NCI-H1930 (cell line): ENCODE measurements around the gene XKR7.

Experiments used
- DNase-seq, 2 experiments: peaks; one replicate each; lab custom pipeline; 2025; lab: John Stamatoyannopoulos, UW

The XKR7 gene

DNA sequence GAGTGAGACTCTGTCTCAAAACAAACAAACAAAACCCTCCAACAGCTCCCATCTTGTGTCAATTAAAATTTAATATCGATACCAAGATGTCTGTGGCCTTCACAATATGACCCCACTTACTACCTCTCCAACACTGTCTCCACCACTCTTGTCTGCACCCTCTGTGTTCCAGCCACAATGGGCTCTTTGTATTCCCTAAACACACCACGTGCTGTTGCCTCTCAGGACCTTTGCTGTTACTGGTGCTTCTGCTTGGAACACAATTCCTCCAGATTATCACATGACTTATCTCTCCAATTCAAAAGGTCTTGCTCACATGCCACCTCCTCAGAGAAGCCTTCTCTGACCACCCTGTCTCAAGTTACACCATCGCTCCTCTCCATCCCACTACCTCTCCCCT, 78.0 kb downstream of the XKR7 start:
- no peak for DNase-seq

- DNase-seq = no peak
These were observed 82.4 kb downstream of the XKR7 start for GRCh38 chr20:32050324-32050841.

DNA sequence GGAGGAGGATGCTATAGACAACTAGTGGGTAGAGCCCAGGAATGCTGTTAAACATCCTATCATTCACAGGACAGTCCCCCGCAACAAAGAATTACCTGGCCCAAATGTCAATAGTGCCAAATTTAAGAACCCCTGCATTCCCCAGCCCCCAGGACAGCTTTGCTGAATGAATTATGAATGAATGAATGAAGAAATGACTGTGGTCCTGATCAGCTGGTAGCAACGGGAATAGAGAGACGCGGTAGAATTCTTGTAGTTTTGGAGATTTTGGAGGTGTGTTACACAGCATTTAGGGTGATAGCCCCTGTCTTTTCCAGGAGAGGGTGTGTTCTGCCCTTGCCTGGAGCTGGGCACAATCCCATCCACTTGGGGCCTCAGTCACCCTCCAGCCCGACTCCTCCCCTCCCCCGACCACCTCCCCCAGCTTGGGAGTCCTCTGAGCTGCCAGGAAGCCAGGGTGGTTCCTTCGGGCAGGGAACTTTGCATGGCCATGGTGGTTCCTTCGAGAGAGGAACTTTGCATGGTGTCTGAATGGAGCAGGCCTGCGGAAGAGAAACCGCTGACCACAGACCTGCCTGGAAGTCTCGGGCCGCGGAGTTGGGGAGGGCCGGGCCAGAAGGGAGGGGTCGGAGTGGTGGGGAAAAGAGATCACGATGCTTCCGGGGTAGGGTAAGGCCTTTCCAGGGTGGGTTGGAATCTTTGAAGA, 83.1 kb downstream of the XKR7 start:
- DNase-seq = no peak

GRCh38 chr20:32051720-32052089, 83.8 kb downstream of the XKR7 start:
- no peak for DNase-seq

GRCh38 chr20:32052090-32052777, 84.3 kb downstream of the XKR7 start, which contains the start of gene HCK:
TSS of gene HCK (plus strand) at chr20:32052242.
- DNase-seq = no peak

- no peak for DNase-seq
These were observed 84.9 kb downstream of the XKR7 start for GRCh38 chr20:32052778-32053362.
